HepG2 (cell line): Measurements from ENCODE around the gene COL9A3. TPM values are rescaled to one million over a fixed set of nuclear protein-coding genes. Genes with fewer than 3 reads are reported as not detected.
A peak's percentile ranks its signal among the peaks of the same experiment; 100 is the strongest.

ENCODE experiments used
- FOSL1 ChIP-seq: sonication (generic); formaldehyde crosslinking; IDR thresholded peaks from 2 replicates; pipeline ENCODE4 v1.9.0; 2021; ENCODE audit warnings: missing genetic modification reagents, borderline replicate concordance
- FOXA3 ChIP-seq: IDR thresholded peaks from 2 replicates; pipeline ENCODE4 v1.6.1; 2016; ENCODE audit warnings: missing genetic modification reagents, missing compliant biosample characterization
- GFI1 ChIP-seq: sonication (generic); formaldehyde crosslinking; IDR thresholded peaks from 2 replicates; pipeline ENCODE4 v1.5.0; 2020; ENCODE audit warnings: missing genetic modification reagents, mild to moderate bottlenecking, borderline replicate concordance
- HBP1 ChIP-seq: IDR thresholded peaks from 2 replicates; pipeline ENCODE4 v1.6.1; 2016; ENCODE audit warnings: low read depth, control low read depth
- HCFC1 ChIP-seq: fragments of 150-350 bp; IDR thresholded peaks from 2 replicates; pipeline ENCODE4 v1.6.1; 2014; ENCODE audit warnings: low read depth, low read length
- HDAC2 ChIP-seq: sonication (generic); formaldehyde crosslinking; IDR thresholded peaks from 2 replicates; pipeline ENCODE4 v1.4.0; 2020; ENCODE audit warnings: missing genetic modification reagents
- HNF4G ChIP-seq, 2 experiments: sonication (generic) in 1 of 2; formaldehyde crosslinking in 1 of 2; IDR thresholded peaks; 2 replicates each; pipeline versions ENCODE4 v1.4.0 to v1.6.1; 2011 to 2020; ENCODE audit warnings: borderline replicate concordance in 2 of 2, low read depth in 2 of 2, mild to moderate bottlenecking in 2 of 2, low read length in 1 of 2, missing genetic modification reagents in 1 of 2, moderate library complexity in 1 of 2
- HOXA3 ChIP-seq: sonication (generic); formaldehyde crosslinking; IDR thresholded peaks from 2 replicates; pipeline ENCODE4 v1.5.0; 2020; ENCODE audit warnings: missing genetic modification reagents
- ISX ChIP-seq: sonication (generic); formaldehyde crosslinking; conservative IDR thresholded peaks from 2 replicates; pipeline ENCODE4 v1.5.0; 2020; ENCODE audit warnings: missing genetic modification reagents
- MIER2 ChIP-seq: IDR thresholded peaks from 2 replicates; pipeline ENCODE4 v1.6.1; 2016; ENCODE audit warnings: missing biosample characterization, missing genetic modification reagents
- NR2F2 ChIP-seq: IDR thresholded peaks from 2 replicates; pipeline ENCODE4 v1.6.1; 2012; ENCODE audit warnings: low read depth, inconsistent platforms, borderline replicate concordance
- PLRG1 ChIP-seq: fragments of 450-650 bp; conservative IDR thresholded peaks from 2 replicates; pipeline ENCODE4 v1.6.1; 2016
- RNF219 ChIP-seq: sonication (generic); formaldehyde crosslinking; IDR thresholded peaks from 2 replicates; pipeline ENCODE4 v1.5.0; 2020; ENCODE audit warnings: mild to moderate bottlenecking, missing genetic modification reagents
- SIN3A ChIP-seq: IDR thresholded peaks from 2 replicates; pipeline ENCODE4 v1.6.1; 2011; ENCODE audit warnings: low read depth, mild to moderate bottlenecking, control low read depth, low read length, borderline replicate concordance
- TEAD3 ChIP-seq: optimal IDR thresholded peaks from 2 replicates; pipeline ENCODE3; 2016; ENCODE audit warnings: borderline replicate concordance
- TGIF2 ChIP-seq: IDR thresholded peaks from 2 replicates; pipeline ENCODE4 v1.6.1; 2016; ENCODE audit warnings: control low read depth, missing compliant biosample characterization
- TMF1 ChIP-seq: sonication (generic); formaldehyde crosslinking; IDR thresholded peaks from 2 replicates; pipeline ENCODE4 v1.8.1; 2022; ENCODE audit warnings: low read depth, missing genetic modification reagents
- ZBED4 ChIP-seq: sonication (generic); formaldehyde crosslinking; IDR thresholded peaks from 2 replicates; pipeline ENCODE4 v1.4.0; 2020; ENCODE audit warnings: missing genetic modification reagents, borderline replicate concordance
- ZKSCAN1 ChIP-seq: fragments of 150-350 bp; IDR thresholded peaks from 2 replicates; pipeline ENCODE4 v1.6.1; 2014; ENCODE audit warnings: low read length
- ZKSCAN8 ChIP-seq: IDR thresholded peaks from 2 replicates; pipeline ENCODE4 v1.6.1; 2016; ENCODE audit warnings: borderline replicate concordance, missing genetic modification reagents, missing compliant biosample characterization
- ZMYM3 ChIP-seq: sonication (generic); formaldehyde crosslinking; IDR thresholded peaks from 2 replicates; pipeline ENCODE4 v1.5.1; 2020; ENCODE audit warnings: mild to moderate bottlenecking, missing genetic modification reagents
- ZNF766 ChIP-seq: sonication (generic); formaldehyde crosslinking; IDR thresholded peaks from 2 replicates; pipeline ENCODE4 v1.5.0; 2020; ENCODE audit warnings: missing genetic modification reagents, borderline replicate concordance
- ZNF768 ChIP-seq: sonication (generic); formaldehyde crosslinking; IDR thresholded peaks from 2 replicates; pipeline ENCODE4 v1.4.0; 2020; ENCODE audit warnings: missing genetic modification reagents
- polyA plus RNA-seq, 8 experiments: library from polyadenylated mRNA; depleted of rRNA in 3 of 8; stranded (reverse) in 7 of 8; unstranded in 1 of 8; fragments of >200 nt; fragmentation: Illumina TruSeq in 4 of 8; extraction: Trizol in 4 of 8; gene quantifications; 2 replicates each; pipeline versions ENCODE4 v1.2.1 to v1.2.3, GENCODE V29; 2011 to 2016; ENCODE audit warnings: low read depth in 4 of 8, missing spikeins in 1 of 8, mixed read lengths in 1 of 8; ENCODE audit not compliant: insufficient read depth in 1 of 8
- total RNA-seq, 5 experiments: library from RNA; depleted of rRNA; stranded (reverse); fragments of >200 nt; fragmentation: Illumina TruSeq; extraction: Trizol; gene quantifications; 2 replicates each; pipeline ENCODE4 v1.2.3, GENCODE V29; 2016; ENCODE audit warnings: low read depth in 1 of 5

Gene COL9A3
- total and polyA plus RNA-seq, 2 of the 13 experiments (the other 11 are each of a cell fraction or from before 2014, with no cell fraction given) = 155 to 204 TPM

- TF ChIP-seq MIER2 (CRISPR knock-in tag) (peak; percentile 82), PLRG1 (no peak), ISX (CRISPR knock-in tag) (no peak), FOXA3 (CRISPR knock-in tag) (peak; percentile 49), ZNF766 (CRISPR knock-in tag) (peak; percentile 44; the same call in 1 of the 2 replicates), NR2F2 (peak; percentile 30; the same call in 1 of the 2 replicates), ZNF768 (CRISPR knock-in tag) (peak; percentile 39), HOXA3 (CRISPR knock-in tag) (peak; percentile 66; the same call in 1 of the 2 replicates), GFI1 (CRISPR knock-in tag) (no peak), FOSL1 (CRISPR knock-in tag) (no peak), TMF1 (CRISPR knock-in tag) (no peak), HCFC1 (no peak), TGIF2 (peak; percentile 85), SIN3A (no peak; the same call in 1 of the 2 replicates), HNF4G (IDR thresholded peaks at IDR 0.05; ENCODE audit: borderline replicate concordance, low read depth, low read length) (no peak), HNF4G (CRISPR knock-in tag; IDR thresholded peaks at IDR 0.05; ENCODE audit: borderline replicate concordance, low read depth) (peak; percentile 40; the same call in 1 of the 2 replicates), ZBED4 (CRISPR knock-in tag) (peak; percentile 78), HBP1 (no peak; the same call in 1 of the 2 replicates), ZMYM3 (CRISPR knock-in tag) (peak; percentile 65; the same call in 1 of the 2 replicates), HDAC2 (CRISPR knock-in tag) (peak; percentile 61), ZKSCAN1 (no peak), ZKSCAN8 (CRISPR knock-in tag) (peak; percentile 62; the same call in 1 of the 2 replicates), TEAD3 (peak; percentile 76), RNF219 (CRISPR knock-in tag) (no peak)
Measured at GRCh38 chr20:62791301-62792181, 25.3 kb upstream of the COL9A3 start (continued).
